HepG2 (cell line): ENCODE data around the gene LDHB.

Source experiments
- CTCF ChIP-seq: sonication (generic); formaldehyde crosslinking; IDR thresholded peaks from 2 replicates; pipeline ENCODE4 v1.5.0; 2020; ENCODE audit warnings: mild to moderate bottlenecking, missing genetic modification reagents, moderate library complexity
- EZH2 ChIP-seq: conservative IDR thresholded peaks from 2 replicates; pipeline ENCODE4 v1.6.1; 2012; ENCODE audit warnings: mild to moderate bottlenecking, low read depth, low read length, moderate library complexity
- JUNB ChIP-seq: sonication (generic); formaldehyde crosslinking; IDR thresholded peaks from 2 replicates; pipeline ENCODE4 v1.8.0; 2022; ENCODE audit warnings: missing genetic modification reagents, mild to moderate bottlenecking, borderline replicate concordance
- KDM5A ChIP-seq: fragments of 200-600 bp; sonication (generic); IDR thresholded peaks from 2 replicates; pipeline ENCODE4 v1.7.0; 2018; ENCODE audit warnings: antibody characterized with exemption, mild to moderate bottlenecking, low read length, borderline replicate concordance
- NFAT5 ChIP-seq: sonication (generic); formaldehyde crosslinking; IDR thresholded peaks from 2 replicates; pipeline ENCODE4 v1.4.0; 2020; ENCODE audit warnings: missing genetic modification reagents
- POLR2A ChIP-seq, 2 experiments: IDR thresholded peaks; 2 replicates each; pipeline ENCODE4 v1.6.1; 2011; ENCODE audit warnings: low read depth in 2 of 2, low read length in 2 of 2, mild to moderate bottlenecking in 1 of 2, moderate library complexity in 1 of 2; ENCODE audit not compliant: insufficient read depth in 1 of 2
- SP1 ChIP-seq, 2 experiments: fragments of 450-650 bp in 1 of 2; sonication (generic) in 1 of 2; formaldehyde crosslinking in 1 of 2; IDR thresholded peaks; 2 replicates each; pipeline versions ENCODE4 v1.4.0 to v1.6.1; 2016 to 2020; ENCODE audit warnings: missing genetic modification reagents in 1 of 2

- TF ChIP-seq EZH2 (no peak), KDM5A (no peak), JUNB (CRISPR knock-in tag) (no peak), POLR2A (IDR thresholded peaks at IDR 0.05; ENCODE audit: insufficient read depth in 1 of 2, low read depth in 2 of 2, low read length in 2 of 2) (no peak), SP1 (IDR thresholded peaks at IDR 0.05) (no peak), SP1 (CRISPR knock-in tag; IDR thresholded peaks at IDR 0.05) (no peak), NFAT5 (CRISPR knock-in tag) (no peak), CTCF (CRISPR knock-in tag) (no peak)
Measured at GRCh38 chr12:21598651-21599050, 59.0 kb downstream of the LDHB start.
